Lower leg skin (tissue), 4 donors: ENCODE data around the gene NKAIN4. TPM values are rescaled to one million over a fixed set of nuclear protein-coding genes. Genes with fewer than 3 reads are reported as not detected.

Source experiments
- DNase-seq, 2 donors: peaks; one replicate each; pipeline ENCODE4 v3.0.0-alpha.2; 2019; ENCODE audit warnings: low spot score in 2 of 2
- H3K4me3 ChIP-seq: fragments of 200-600 bp; sonication (generic); 2 replicates; pipeline ENCODE4 v1.5.1; 2017; ENCODE audit warnings: mild to moderate bottlenecking, low read depth; ENCODE audit not compliant: poor library complexity, severe bottlenecking
- POLR2A ChIP-seq, 2 donors: fragments of 450-650 bp; IDR thresholded peaks; one replicate each; pipeline ENCODE4 v1.6.1; 2016 to 2017; ENCODE audit warnings: antibody characterized with exemption in 2 of 2, mild to moderate bottlenecking in 1 of 2, moderate library complexity in 1 of 2
- WGBS, 2 donors: methylation state at CpG; one replicate each; pipeline ENCODE4 v1.1.5; 2018; 5-methylcytosine and 5-hydroxymethylcytosine counted together
- intact Hi-C: fragments of 100-400 bp; cut with DNase I; formaldehyde crosslinking; loops from one replicate; pipeline ENCODE4 v1.15.0; 2023; ENCODE audit warnings: low total_unique reads
- total RNA-seq, 4 donors: library from RNA; depleted of rRNA; stranded (reverse); fragments of >200 nt; gene quantifications; one replicate each; pipeline ENCODE4 v1.1.0, GENCODE V29; 2016
- TF ChIP-seq, protein P1 (sequence below), 3 donors: fragments of 450-650 bp; IDR thresholded peaks; one replicate each; pipeline ENCODE4 v1.5.1; 2016; ENCODE audit warnings: antibody characterized with exemption in 3 of 3, mild to moderate bottlenecking in 3 of 3, moderate library complexity in 2 of 3

NKAIN4 gene
- total RNA-seq, 4 donors from 2014 or later = 0.23 to 1.1 TPM; not detected in 2

GRCh38 chr20:63204362-63204761 lies 49.9 kb downstream of the NKAIN4 start:
- H3K4me3 ChIP-seq = no peak overlapping the region
- intact Hi-C loops = no loop called here
- no peak for DNase-seq
- TF ChIP-seq, protein P1, sequence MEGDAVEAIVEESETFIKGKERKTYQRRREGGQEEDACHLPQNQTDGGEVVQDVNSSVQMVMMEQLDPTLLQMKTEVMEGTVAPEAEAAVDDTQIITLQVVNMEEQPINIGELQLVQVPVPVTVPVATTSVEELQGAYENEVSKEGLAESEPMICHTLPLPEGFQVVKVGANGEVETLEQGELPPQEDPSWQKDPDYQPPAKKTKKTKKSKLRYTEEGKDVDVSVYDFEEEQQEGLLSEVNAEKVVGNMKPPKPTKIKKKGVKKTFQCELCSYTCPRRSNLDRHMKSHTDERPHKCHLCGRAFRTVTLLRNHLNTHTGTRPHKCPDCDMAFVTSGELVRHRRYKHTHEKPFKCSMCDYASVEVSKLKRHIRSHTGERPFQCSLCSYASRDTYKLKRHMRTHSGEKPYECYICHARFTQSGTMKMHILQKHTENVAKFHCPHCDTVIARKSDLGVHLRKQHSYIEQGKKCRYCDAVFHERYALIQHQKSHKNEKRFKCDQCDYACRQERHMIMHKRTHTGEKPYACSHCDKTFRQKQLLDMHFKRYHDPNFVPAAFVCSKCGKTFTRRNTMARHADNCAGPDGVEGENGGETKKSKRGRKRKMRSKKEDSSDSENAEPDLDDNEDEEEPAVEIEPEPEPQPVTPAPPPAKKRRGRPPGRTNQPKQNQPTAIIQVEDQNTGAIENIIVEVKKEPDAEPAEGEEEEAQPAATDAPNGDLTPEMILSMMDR (IDR thresholded peaks at IDR 0.05) = no peak
- TF ChIP-seq POLR2A (IDR thresholded peaks at IDR 0.05) = no peak
- 91 to 99% methylated on average over 5 of the region's 5 CpGs for WGBS, 2 donors

- no peak overlapping the region for H3K4me3 ChIP-seq
- no peak for DNase-seq
- intact Hi-C loops = no loop called here
- WGBS, 2 donors = 92% methylated on average over 29 of the region's 29 CpGs
- no peak for TF ChIP-seq POLR2A (IDR thresholded peaks at IDR 0.05)
These were observed 51.3 kb downstream of the NKAIN4 start for GRCh38 chr20:63202811-63203526.

DNA sequence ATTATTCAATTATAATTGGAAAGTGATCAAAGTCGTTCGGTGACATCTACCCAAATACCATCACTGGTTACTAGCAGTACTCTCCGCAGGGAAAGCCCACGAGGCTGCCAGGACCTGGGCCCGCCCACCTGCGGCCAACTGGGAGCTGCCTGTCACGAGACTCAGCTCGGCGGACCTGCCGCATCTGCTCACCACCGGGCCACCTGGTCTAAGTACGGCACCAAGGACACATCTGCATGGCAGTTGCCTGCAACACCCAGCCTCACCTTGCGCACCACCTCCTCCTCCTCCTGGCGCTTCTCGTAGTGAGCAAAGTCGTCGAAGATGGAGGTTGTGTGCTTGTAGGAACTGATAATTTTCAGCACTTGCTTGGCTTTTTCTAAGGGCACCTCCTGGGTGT lies 52.2 kb downstream of the NKAIN4 start:
- intact Hi-C loops = no loop called here
- WGBS, 2 donors = 89 to 90% methylated on average over 17 of the region's 17 CpGs
- no peak overlapping the region for H3K4me3 ChIP-seq
- no peak for DNase-seq
- TF ChIP-seq, protein P1 (IDR thresholded peaks at IDR 0.05) = no peak
- no peak for TF ChIP-seq POLR2A (IDR thresholded peaks at IDR 0.05)

- intact Hi-C loops = no loop called here
- TF ChIP-seq POLR2A (IDR thresholded peaks at IDR 0.05) = no peak
- TF ChIP-seq, protein P1 (IDR thresholded peaks at IDR 0.05) = no peak
- DNase-seq = no peak
- WGBS, 2 donors = 72% methylated on average over 7 of the region's 7 CpGs
- H3K4me3 ChIP-seq = no peak overlapping the region
These were observed 55.7 kb downstream of the NKAIN4 start for GRCh38 chr20:63198606-63199005.

DNA sequence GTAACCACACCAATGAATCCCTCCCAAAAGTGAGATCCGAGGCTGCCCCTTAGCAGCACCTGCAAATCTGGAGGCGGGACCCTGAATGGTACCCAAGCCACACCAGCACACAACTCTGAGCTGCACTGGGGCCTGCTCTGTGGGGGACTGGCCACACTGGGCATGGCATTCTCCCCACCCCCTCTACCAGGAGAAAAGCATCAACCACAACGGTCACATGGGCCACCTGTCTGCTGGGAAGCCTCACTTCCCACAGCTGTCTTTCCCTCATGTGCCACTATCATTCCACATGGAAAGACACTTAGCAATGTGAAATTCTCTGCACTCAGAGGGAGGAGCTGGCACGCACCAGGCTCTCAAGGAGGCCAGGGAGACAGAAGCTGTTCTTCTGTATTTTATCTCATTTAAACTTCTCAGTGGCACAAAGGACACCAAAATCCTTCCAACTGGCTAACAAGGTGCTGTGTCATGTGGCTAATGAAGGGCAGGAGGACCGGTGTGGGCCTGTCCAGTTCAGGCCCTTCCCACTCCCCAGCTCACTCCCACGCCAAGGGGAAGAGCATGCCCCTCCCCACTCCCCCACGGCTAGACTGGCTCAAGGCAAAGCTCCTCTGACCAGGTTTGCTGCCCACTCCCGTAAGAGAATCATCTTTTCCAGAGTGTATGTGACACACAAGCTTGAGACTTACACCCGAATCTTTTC lies 57.3 kb downstream of the NKAIN4 start:
- no peak for TF ChIP-seq POLR2A (IDR thresholded peaks at IDR 0.05)
- TF ChIP-seq, protein P1 (IDR thresholded peaks at IDR 0.05) = no peak
- no peak for DNase-seq
- intact Hi-C loops = no loop called here
- WGBS, 2 donors = 71 to 83% methylated on average over 9 of the region's 9 CpGs
- no peak overlapping the region for H3K4me3 ChIP-seq

- no peak for DNase-seq
- intact Hi-C loops = no loop called here
- no peak overlapping the region for H3K4me3 ChIP-seq
- TF ChIP-seq POLR2A (IDR thresholded peaks at IDR 0.05) = no peak
- TF ChIP-seq, protein P1 (IDR thresholded peaks at IDR 0.05) = no peak
- WGBS, 2 donors = 90 to 91% methylated on average over 4 of the region's 4 CpGs
These were observed 59.5 kb downstream of the NKAIN4 start for GRCh38 chr20:63194797-63195173.
